ENCODE results near the gene ATG3. TPM values are rescaled to one million over a fixed set of nuclear protein-coding genes. Genes with fewer than 3 reads are reported as not detected.

ATG3 gene
- total and polyA plus RNA-seq, 2 donors (not counting 1 experiment from before 2014, with no cell fraction given), result 65.2 to 92.2 TPM

- Histone ChIP-seq H4K20me1 (ENCODE audit: control insufficient read depth, extremely low read depth, insufficient read depth, low read length) (no peaks in the 10 kb centered on the region), H2AFZ (ENCODE audit: low read length) (no peak overlapping the region), H3K79me2 (ENCODE audit: control insufficient read depth, insufficient read depth, low read length) (no peaks in the 10 kb centered on the region), H3K9ac (ENCODE audit: insufficient read depth, low read length) (no peak overlapping the region), H3K4me1 (ENCODE audit: control insufficient read depth, extremely low read depth, insufficient read depth, low read length) (no peaks in the 10 kb centered on the region), H3K4me2 (ENCODE audit: extremely low read depth, insufficient read depth, low read length) (no peak overlapping the region), H3K9me3 (ENCODE audit: control insufficient read depth, insufficient read depth, low read depth, low read length) (no peaks in the 10 kb centered on the region), H3K27me3 (ENCODE audit: control insufficient read depth, insufficient read depth, low read length) (no peaks in the 10 kb centered on the region), H3K27ac (ENCODE audit: insufficient read depth, low read length) (no peak overlapping the region), H3K4me3 (replicated peaks in 1 of 4; ENCODE audit: control extremely low read depth in 1 of 4, insufficient read depth in 1 of 4, low read depth in 3 of 4, low read length in 4 of 4) (no peak overlapping the region), H3K36me3 (ENCODE audit: control insufficient read depth, insufficient read depth, low read length) (no peaks in the 10 kb centered on the region)
- DNase-seq (ENCODE audit: low read depth in 2 of 2), result peak; percentile 4 to 44
- TF ChIP-seq EZH2 (IDR thresholded peaks at IDR 0.05; ENCODE audit: low read length, missing control alignments) (no peak), CTCF (conservative IDR thresholded peaks at IDR 0.05 in 1 of 2, IDR thresholded peaks at IDR 0.05 in 1 of 2; ENCODE audit: low read depth in 1 of 2, low read length in 2 of 2) (no peak)
Observed at GRCh38 chr3:112579697-112580096, 17.9 kb upstream of the ATG3 start.

GRCh38 chr3:112579232-112579631, 17.5 kb upstream of the ATG3 start:
- Histone ChIP-seq H3K36me3 (ENCODE audit: control insufficient read depth, insufficient read depth, low read length) (no peaks in the 10 kb centered on the region), H3K4me1 (ENCODE audit: control insufficient read depth, extremely low read depth, insufficient read depth, low read length) (no peaks in the 10 kb centered on the region), H3K27ac (ENCODE audit: insufficient read depth, low read length) (no peak overlapping the region), H2AFZ (ENCODE audit: low read length) (no peak overlapping the region), H3K79me2 (ENCODE audit: control insufficient read depth, insufficient read depth, low read length) (no peaks in the 10 kb centered on the region), H3K9ac (ENCODE audit: insufficient read depth, low read length) (no peak overlapping the region), H3K4me2 (ENCODE audit: extremely low read depth, insufficient read depth, low read length) (no peak overlapping the region), H3K27me3 (ENCODE audit: control insufficient read depth, insufficient read depth, low read length) (no peaks in the 10 kb centered on the region), H3K9me3 (ENCODE audit: control insufficient read depth, insufficient read depth, low read depth, low read length) (no peaks in the 10 kb centered on the region), H4K20me1 (ENCODE audit: control insufficient read depth, extremely low read depth, insufficient read depth, low read length) (no peaks in the 10 kb centered on the region), H3K4me3 (replicated peaks in 1 of 4; ENCODE audit: control extremely low read depth in 1 of 4, insufficient read depth in 1 of 4, low read depth in 3 of 4, low read length in 4 of 4) (no peak overlapping the region)
- no peak for DNase-seq (ENCODE audit: low read depth in 2 of 2)
- TF ChIP-seq EZH2 (IDR thresholded peaks at IDR 0.05; ENCODE audit: low read length, missing control alignments), result no peak
- TF ChIP-seq CTCF (conservative IDR thresholded peaks at IDR 0.05 in 1 of 2, IDR thresholded peaks at IDR 0.05 in 1 of 2; ENCODE audit: low read depth in 1 of 2, low read length in 2 of 2), result no peak

DNA sequence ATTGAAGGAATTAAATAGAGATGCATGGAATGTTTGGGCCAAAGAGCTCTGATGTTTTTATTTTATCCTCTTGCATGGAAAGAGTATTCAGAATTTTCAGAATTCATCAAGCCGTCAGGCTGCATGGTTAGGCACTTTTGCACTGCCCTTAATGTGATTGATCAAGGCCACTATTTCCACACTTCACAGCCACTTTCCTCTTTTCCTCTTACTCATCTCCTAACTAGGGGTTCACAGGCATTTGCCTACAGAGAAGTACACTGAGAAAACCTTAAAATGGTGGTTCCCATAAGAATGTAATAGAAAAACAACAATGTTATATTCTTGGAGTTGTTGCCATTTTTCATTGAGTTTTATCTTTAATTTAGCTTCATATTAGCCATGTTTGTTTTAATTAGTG, 10.9 kb upstream of the ATG3 start:
- H3K9ac ChIP-seq (ENCODE audit: insufficient read depth, low read length), result no peak overlapping the region
- TF ChIP-seq EZH2 (IDR thresholded peaks at IDR 0.05; ENCODE audit: low read length, missing control alignments), result no peak
- TF ChIP-seq CTCF (conservative IDR thresholded peaks at IDR 0.05 in 1 of 2, IDR thresholded peaks at IDR 0.05 in 1 of 2; ENCODE audit: low read depth in 1 of 2, low read length in 2 of 2), result no peak

More for the DNA sequence above, 10.9 kb upstream of the ATG3 start:
- no peaks in the 10 kb centered on the region for H3K4me1 ChIP-seq (ENCODE audit: control insufficient read depth, extremely low read depth, insufficient read depth, low read length)
- H3K9me3 ChIP-seq (ENCODE audit: control insufficient read depth, insufficient read depth, low read depth, low read length), result no peaks in the 10 kb centered on the region
- DNase-seq (ENCODE audit: low read depth in 2 of 2), result no peak
- no peak overlapping the region for H3K4me3 ChIP-seq (replicated peaks in 1 of 4; ENCODE audit: control extremely low read depth in 1 of 4, insufficient read depth in 1 of 4, low read depth in 3 of 4, low read length in 4 of 4)
- no peak overlapping the region for H2AFZ ChIP-seq (ENCODE audit: low read length)
- no peak overlapping the region for H3K27ac ChIP-seq (ENCODE audit: insufficient read depth, low read length)
- H4K20me1 ChIP-seq (ENCODE audit: control insufficient read depth, extremely low read depth, insufficient read depth, low read length), result no peaks in the 10 kb centered on the region
- H3K79me2 ChIP-seq (ENCODE audit: control insufficient read depth, insufficient read depth, low read length), result no peaks in the 10 kb centered on the region
- no peak overlapping the region for H3K4me2 ChIP-seq (ENCODE audit: extremely low read depth, insufficient read depth, low read length)
- H3K27me3 ChIP-seq (ENCODE audit: control insufficient read depth, insufficient read depth, low read length), result no peaks in the 10 kb centered on the region
- H3K36me3 ChIP-seq (ENCODE audit: control insufficient read depth, insufficient read depth, low read length), result peaks cover 2% of the 10 kb centered on the region
